ENCODE measurements around the gene PHACTR2.
"Not testable (repeated sequence)": the region's sequence is repeated elsewhere in the genome, so short reads cannot be mapped to it uniquely, and the experiment has no call there.

Gene PHACTR2

DNA sequence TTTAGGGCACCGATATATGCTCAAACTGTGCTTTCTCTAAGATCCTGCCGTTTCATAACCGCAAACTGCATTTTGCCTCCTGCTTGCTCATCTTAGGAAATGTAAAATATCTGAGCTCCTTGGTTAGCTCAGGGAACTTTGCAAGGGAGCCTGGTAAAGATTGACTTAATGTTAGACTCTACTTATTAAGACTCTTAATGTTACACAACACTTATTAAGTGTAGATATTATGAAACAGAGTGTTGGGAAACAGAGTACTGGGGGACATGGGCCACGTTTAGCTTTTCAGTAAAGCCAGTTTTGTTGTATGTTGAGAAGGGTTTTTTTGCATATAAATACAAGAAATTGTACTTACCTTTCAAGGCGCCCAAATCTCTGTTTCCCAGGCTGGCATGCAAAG is 167.3 kb downstream of the PHACTR2 start:
- no peaks in the 10 kb centered on the region for H3K27me3 ChIP-seq
- H3K9me3 ChIP-seq: no peaks in the 10 kb centered on the region
- DNase-seq: no peak
- peaks cover 39 to 52% (median 42%) of the 10 kb centered on the region in 3 donors for H3K36me3 ChIP-seq
- TF ChIP-seq, protein P1, sequence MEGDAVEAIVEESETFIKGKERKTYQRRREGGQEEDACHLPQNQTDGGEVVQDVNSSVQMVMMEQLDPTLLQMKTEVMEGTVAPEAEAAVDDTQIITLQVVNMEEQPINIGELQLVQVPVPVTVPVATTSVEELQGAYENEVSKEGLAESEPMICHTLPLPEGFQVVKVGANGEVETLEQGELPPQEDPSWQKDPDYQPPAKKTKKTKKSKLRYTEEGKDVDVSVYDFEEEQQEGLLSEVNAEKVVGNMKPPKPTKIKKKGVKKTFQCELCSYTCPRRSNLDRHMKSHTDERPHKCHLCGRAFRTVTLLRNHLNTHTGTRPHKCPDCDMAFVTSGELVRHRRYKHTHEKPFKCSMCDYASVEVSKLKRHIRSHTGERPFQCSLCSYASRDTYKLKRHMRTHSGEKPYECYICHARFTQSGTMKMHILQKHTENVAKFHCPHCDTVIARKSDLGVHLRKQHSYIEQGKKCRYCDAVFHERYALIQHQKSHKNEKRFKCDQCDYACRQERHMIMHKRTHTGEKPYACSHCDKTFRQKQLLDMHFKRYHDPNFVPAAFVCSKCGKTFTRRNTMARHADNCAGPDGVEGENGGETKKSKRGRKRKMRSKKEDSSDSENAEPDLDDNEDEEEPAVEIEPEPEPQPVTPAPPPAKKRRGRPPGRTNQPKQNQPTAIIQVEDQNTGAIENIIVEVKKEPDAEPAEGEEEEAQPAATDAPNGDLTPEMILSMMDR (IDR thresholded peaks at IDR 0.05): no peak
- no peak overlapping the region for H3K4me3 ChIP-seq
- peaks cover 0 to 22% (median 11%) of the 10 kb centered on the region in 4 donors for H3K4me1 ChIP-seq
- intact Hi-C loops (cut with DNase I; ENCODE audit: low total_unique reads): loop anchor here (5.0 to 10.0 kb wide), 2 partner anchors 167 to 780 kb away; partner anchors contain the start of gene AIG1
- H3K27ac ChIP-seq: no peak overlapping the region

DNA sequence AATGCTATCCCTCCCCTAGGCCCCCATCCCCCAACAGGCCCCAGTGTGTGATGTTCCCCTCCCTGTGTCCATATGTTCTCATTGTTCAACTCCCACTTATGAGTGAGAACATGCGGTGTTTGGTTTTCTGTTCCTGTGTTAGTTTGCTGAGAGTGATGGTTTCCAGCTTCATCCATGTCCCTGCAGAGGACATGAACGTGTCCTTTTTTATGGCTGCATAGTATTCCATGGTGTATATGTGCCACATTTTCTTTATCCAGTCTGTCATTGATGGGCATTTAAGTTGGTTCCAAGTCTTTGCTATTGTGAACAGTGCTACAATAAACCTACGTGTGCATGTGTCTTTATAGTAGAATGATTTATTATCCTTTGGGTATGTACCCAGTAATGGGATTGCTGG is 173.9 kb downstream of the PHACTR2 start:
- H3K27ac ChIP-seq; H3K27me3 ChIP-seq; H3K4me1 ChIP-seq; H3K4me3 ChIP-seq; H3K9me3 ChIP-seq; DNase-seq; intact Hi-C loops (cut with DNase I; ENCODE audit: low total_unique reads): not testable (repeated sequence)
- H3K36me3 ChIP-seq: peaks cover 67 to 97% (median 91%) of the 10 kb centered on the region in 3 donors

DNA sequence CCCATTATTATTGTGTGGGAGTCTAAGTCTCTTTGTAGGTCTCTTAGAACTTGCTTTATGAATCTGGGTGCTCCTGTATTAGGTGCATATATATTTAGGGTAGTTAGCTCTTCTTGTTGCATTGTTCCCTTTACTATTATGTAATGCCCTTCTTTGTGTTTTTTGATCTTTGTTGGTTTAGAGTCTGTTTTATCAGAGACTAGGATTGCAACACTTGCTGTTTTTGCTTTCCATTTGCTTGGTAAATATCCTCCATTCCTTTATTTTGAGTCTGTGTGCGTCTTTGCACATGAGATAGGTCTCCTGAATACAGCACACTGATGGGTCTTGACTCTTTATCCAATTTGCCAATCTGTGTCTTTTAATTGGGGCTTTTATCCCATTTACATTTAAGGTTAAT is 177.3 kb downstream of the PHACTR2 start:
- H3K4me3 ChIP-seq; H3K27me3 ChIP-seq; H3K27ac ChIP-seq; H3K4me1 ChIP-seq; DNase-seq; H3K9me3 ChIP-seq; intact Hi-C loops (cut with DNase I; ENCODE audit: low total_unique reads): not testable (repeated sequence)
- H3K36me3 ChIP-seq: peaks cover 70 to 99% (median 97%) of the 10 kb centered on the region in 3 donors

DNA sequence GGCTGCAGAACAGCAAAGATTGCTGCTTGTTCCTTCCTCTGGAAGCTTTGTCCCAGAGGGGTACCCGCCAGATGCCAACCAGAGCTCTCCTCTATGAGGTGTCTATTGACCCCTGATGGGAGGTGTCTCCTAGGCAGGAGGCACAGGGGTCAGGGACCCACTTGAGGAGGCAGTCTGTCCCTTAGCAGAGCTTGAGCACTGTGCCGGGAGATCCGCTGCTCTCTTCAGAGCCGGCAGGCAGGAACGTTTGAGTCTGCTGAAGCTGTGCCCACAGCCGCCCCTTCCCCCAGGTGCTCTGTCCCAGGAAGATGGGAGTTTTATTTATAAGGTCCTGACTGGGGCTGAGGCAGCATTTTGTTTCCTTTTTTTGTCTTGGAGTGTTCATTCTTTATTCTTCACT is 179.0 kb downstream of the PHACTR2 start:
- intact Hi-C loops (cut with DNase I; ENCODE audit: low total_unique reads); H3K4me3 ChIP-seq; H3K9me3 ChIP-seq; H3K4me1 ChIP-seq; H3K27ac ChIP-seq; DNase-seq; H3K27me3 ChIP-seq: not testable (repeated sequence)
- peaks cover 70 to 99% (median 97%) of the 10 kb centered on the region in 3 donors for H3K36me3 ChIP-seq

DNA sequence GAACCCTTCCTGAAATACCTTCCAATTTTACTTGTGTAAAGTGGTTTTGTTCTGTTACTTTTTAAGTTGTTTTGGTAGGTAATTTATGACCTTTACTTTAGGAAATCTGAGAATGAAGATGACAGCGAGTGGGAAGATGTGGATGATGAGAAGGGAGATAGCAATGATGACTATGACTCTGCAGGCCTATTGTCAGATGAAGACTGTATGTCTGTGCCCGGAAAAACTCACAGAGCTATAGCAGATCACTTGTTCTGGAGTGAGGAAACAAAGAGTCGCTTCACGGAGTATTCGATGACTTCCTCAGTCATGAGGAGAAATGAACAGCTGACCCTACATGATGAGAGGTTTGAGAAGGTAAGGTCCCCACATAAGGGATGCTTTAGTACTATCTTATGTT is 179.9 kb downstream of the PHACTR2 start:
- no peak overlapping the region for H3K27ac ChIP-seq
- H3K9me3 ChIP-seq: peaks cover 0 to 7% (median 0%) of the 10 kb centered on the region in 3 donors
- H3K27me3 ChIP-seq: no peaks in the 10 kb centered on the region
- H3K4me1 ChIP-seq: no peaks in the 10 kb centered on the region
- no peak overlapping the region for H3K4me3 ChIP-seq
- intact Hi-C loops (cut with DNase I; ENCODE audit: low total_unique reads): no loop called here
- H3K36me3 ChIP-seq: peaks cover 74 to 99% (median 97%) of the 10 kb centered on the region in 3 donors
- DNase-seq: no peak
- TF ChIP-seq, protein P1 (IDR thresholded peaks at IDR 0.05): no peak

DNA sequence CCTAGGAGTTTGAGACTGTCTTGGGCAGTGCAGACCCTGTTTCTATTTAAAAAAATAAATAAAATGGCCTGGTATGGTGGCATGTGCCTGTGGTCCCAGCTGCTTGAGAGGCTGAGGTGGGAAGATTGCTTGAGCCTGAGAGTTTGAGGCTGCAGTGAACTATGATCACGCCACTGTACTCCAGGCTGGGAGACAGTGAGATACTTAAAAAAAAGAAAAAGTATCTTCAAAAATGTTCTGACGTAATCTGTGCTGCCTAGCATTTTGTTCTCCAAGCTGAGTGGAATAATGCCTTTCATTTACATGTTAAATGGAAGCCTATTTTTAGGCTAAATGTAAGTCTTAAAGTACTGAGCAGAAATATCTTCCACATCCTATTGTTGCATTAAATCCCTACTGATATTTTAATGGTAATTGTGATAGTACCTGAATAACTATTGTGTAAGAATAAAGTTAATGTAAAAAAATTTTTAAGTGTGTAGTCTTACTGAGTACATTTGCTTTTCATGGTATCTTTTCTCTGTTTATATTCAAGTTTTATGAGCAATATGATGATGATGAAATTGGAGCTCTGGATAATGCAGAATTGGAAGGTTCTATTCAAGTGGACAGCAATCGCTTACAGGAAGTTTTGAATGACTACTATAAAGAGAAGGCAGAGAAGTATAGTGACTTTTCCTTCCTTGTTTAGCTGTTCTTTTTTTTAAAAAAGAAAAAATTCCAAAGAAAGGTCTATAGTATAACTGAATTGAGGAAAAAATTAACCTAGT is 182.3 kb downstream of the PHACTR2 start:
- Histone ChIP-seq H3K27ac (no peak overlapping the region), H3K36me3 (peaks cover 88 to 99% (median 91%) of the 10 kb centered on the region in 3 donors), H3K4me1 (no peaks in the 10 kb centered on the region), H3K27me3 (no peaks in the 10 kb centered on the region), H3K9me3 (peaks cover 0 to 1% (median 0%) of the 10 kb centered on the region in 3 donors), H3K4me3 (no peak overlapping the region)
- intact Hi-C loops (cut with DNase I; ENCODE audit: low total_unique reads): no loop called here
- no peak for DNase-seq
- TF ChIP-seq, protein P1 (IDR thresholded peaks at IDR 0.05): no peak

DNA sequence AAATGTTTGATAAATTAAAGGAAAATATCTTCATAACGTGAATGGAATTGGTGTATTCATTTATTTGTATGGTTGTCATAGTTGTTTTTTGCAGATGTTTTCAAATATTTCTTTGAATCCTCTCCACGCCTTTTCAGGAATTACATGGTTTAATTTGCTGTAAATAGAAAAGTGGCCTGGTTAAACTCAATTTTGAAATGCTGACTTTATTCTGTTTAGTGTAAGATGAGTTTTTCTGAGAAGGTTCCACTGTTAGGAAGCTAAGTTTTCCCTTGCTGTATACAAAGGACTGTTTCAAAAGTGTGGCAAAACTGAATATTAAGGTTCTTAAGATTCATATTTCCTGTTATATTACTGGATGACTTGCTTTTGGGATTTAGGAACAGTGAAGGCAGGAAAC is 186.0 kb downstream of the PHACTR2 start:
- Histone ChIP-seq H3K36me3 (peaks cover 60 to 74% (median 61%) of the 10 kb centered on the region in 3 donors), H3K27ac (no peak overlapping the region), H3K27me3 (no peaks in the 10 kb centered on the region), H3K4me1 (no peaks in the 10 kb centered on the region), H3K4me3 (no peak overlapping the region), H3K9me3 (no peaks in the 10 kb centered on the region)
- TF ChIP-seq, protein P1 (IDR thresholded peaks at IDR 0.05): no peak
- intact Hi-C loops (cut with DNase I; ENCODE audit: low total_unique reads): no loop called here
- no peak for DNase-seq
